K562 (cell line): ENCODE measurements around the gene DNAJC12. TPM values are rescaled to one million over a fixed set of nuclear protein-coding genes. Genes with fewer than 3 reads are reported as not detected.

Source experiments
- ATAC-seq: fragments of 200-7000 bp; cut with Tn5 transposase; 3 replicates; pipeline ENCODE4 v1.9.1; 2020; ENCODE audit warnings: moderate library complexity
- BruUV-seq: library from RNA; stranded (reverse); fragments of 400-500 nt; replicated peaks from 2 replicates; lab custom pipeline; 2021; lab: Mats Ljungman, UMichigan
- CTCF ChIA-PET: fragments of 300-600 bp; formaldehyde crosslinking; extraction: SDS; loops from one replicate; lab custom pipeline; 2021; ENCODE audit warnings: low intra/inter-chr PET ratio; lab: Yijun Ruan, JAX
- POLR2A ChIA-PET: fragments of 300-600, 350-650 bp; sonication (Branson Sonifier 250); formaldehyde crosslinking; extraction: SDS; loops from one replicate; lab custom pipeline; 2021; ENCODE audit warnings: antibody characterized with exemption, inconsistent platforms; lab: Yijun Ruan, JAX
- DNase-seq, 4 experiments: peaks; one replicate each; pipeline versions ENCODE4 v3.0.0 to v3.0.0-alpha.2; 2011 to 2018; ENCODE audit warnings: low spot score in 3 of 4, mixed read lengths in 3 of 4; ENCODE audit errors: extremely low read depth in 1 of 4
- FAIRE-seq: peaks from 2 replicates; lab custom pipeline; 2011; peaks lifted over from hg19 to GRCh38; lab: Jason Lieb, UNC
- H2AFZ ChIP-seq: 2 replicates; pipeline ENCODE4 v1.6.0; 2011; ENCODE audit warnings: low read depth, low read length, control low read depth, inconsistent platforms
- H3K27ac ChIP-seq: fragments of 200-600 bp; 3 replicates; pipeline ENCODE4 v1.8.0; 2011; ENCODE audit warnings: low read depth, mild to moderate bottlenecking, control low read depth, inconsistent platforms, low read length, moderate library complexity, mixed read lengths; ENCODE audit errors: extremely low read depth
- H3K27me3 ChIP-seq, 2 experiments: fragments of 300-600 bp in 1 of 2; 2 replicates in 1 of 2; 3 replicates in 1 of 2; pipeline versions ENCODE4 v1.6.0 to v1.8.0; 2011; ENCODE audit warnings: inconsistent platforms in 2 of 2, low read length in 2 of 2, mild to moderate bottlenecking in 1 of 2, mixed read lengths in 1 of 2, moderate library complexity in 1 of 2; ENCODE audit not compliant: control insufficient read depth in 2 of 2, insufficient read depth in 2 of 2
- H3K36me3 ChIP-seq: fragments of 300-600 bp; 3 replicates; pipeline ENCODE4 v1.8.0; 2011; ENCODE audit warnings: mild to moderate bottlenecking, low read length, inconsistent platforms; ENCODE audit not compliant: control insufficient read depth, insufficient read depth
- H3K4me1 ChIP-seq, 2 experiments: fragments of 200-600 bp in 1 of 2; replicated peaks in 1 of 2; 2 replicates in 1 of 2; 3 replicates in 1 of 2; pipeline versions ENCODE4 v1.5.1 to v1.8.0; 2011; ENCODE audit warnings: inconsistent platforms in 2 of 2, low read length in 2 of 2, mild to moderate bottlenecking in 1 of 2, mixed read lengths in 1 of 2, moderate library complexity in 1 of 2; ENCODE audit not compliant: control insufficient read depth in 2 of 2, insufficient read depth in 2 of 2
- H3K4me2 ChIP-seq: 2 replicates; pipeline ENCODE4 v1.6.1; 2011; ENCODE audit warnings: low read length, control low read depth, inconsistent platforms, mixed read lengths; ENCODE audit not compliant: insufficient read depth
- H3K4me3 ChIP-seq: fragments of 200-600 bp; sonication (generic), shearing (Covaris generic); 2 replicates; pipeline ENCODE4 v1.5.1; 2016; ENCODE audit warnings: control low read depth, inconsistent platforms
- H3K79me2 ChIP-seq: fragments of 200-600 bp; 3 replicates; pipeline ENCODE4 v1.8.0; 2011; ENCODE audit warnings: low read length, inconsistent platforms; ENCODE audit not compliant: control insufficient read depth, insufficient read depth
- H3K9ac ChIP-seq, 2 experiments: 2 replicates each; pipeline versions ENCODE4 v1.6.0 to v1.6.1; 2011; ENCODE audit warnings: low read depth in 2 of 2, low read length in 2 of 2, control low read depth in 1 of 2, inconsistent platforms in 1 of 2, mild to moderate bottlenecking in 1 of 2, mixed read lengths in 1 of 2; ENCODE audit not compliant: insufficient read depth in 1 of 2
- H3K9me1 ChIP-seq: one replicate; pipeline ENCODE4 v1.6.0; 2011; ENCODE audit warnings: inconsistent platforms, mild to moderate bottlenecking, low read length, moderate library complexity; ENCODE audit not compliant: control insufficient read depth, insufficient read depth
- H3K9me3 ChIP-seq: replicated peaks from 2 replicates; pipeline ENCODE4 v1.5.1; 2011; ENCODE audit warnings: low read depth, low read length, inconsistent platforms; ENCODE audit not compliant: control insufficient read depth, insufficient read depth
- H4K20me1 ChIP-seq: replicated peaks from 2 replicates; pipeline ENCODE4 v1.6.1; 2011; ENCODE audit warnings: low read length, inconsistent platforms, mixed read lengths; ENCODE audit not compliant: control insufficient read depth, insufficient read depth
- CBX8 ChIP-seq: fragments of 200-600 bp; sonication (generic); IDR thresholded peaks from 2 replicates; pipeline ENCODE4 v1.6.1; 2012; ENCODE audit warnings: borderline replicate concordance, mixed run types, low read depth, mild to moderate bottlenecking, moderate library complexity, mixed read lengths, low read length, control low read depth, inconsistent platforms; ENCODE audit not compliant: poor library complexity, severe bottlenecking; ENCODE audit errors: extremely low read depth
- IRF9 ChIP-seq: fragments of 450-650 bp; IDR thresholded peaks from 2 replicates; pipeline ENCODE4 v1.6.1; 2016; ENCODE audit warnings: missing biosample characterization, missing genetic modification characterization
- NELFE ChIP-seq: IDR thresholded peaks from 2 replicates; pipeline ENCODE4 v1.6.1; 2011; ENCODE audit warnings: mild to moderate bottlenecking; ENCODE audit not compliant: insufficient read depth, insufficient read length
- POLR2AphosphoS2 ChIP-seq: IDR thresholded peaks from 2 replicates; pipeline ENCODE4 v1.6.1; 2012; ENCODE audit warnings: low read length, improper control_type of control experiment
- TEAD4 ChIP-seq, 2 experiments: sonication (generic) in 1 of 2; formaldehyde crosslinking in 1 of 2; IDR thresholded peaks; 2 replicates each; pipeline versions ENCODE4 v1.6.1 to v1.8.0; 2012 to 2022; ENCODE audit warnings: borderline replicate concordance in 1 of 2, inconsistent platforms in 1 of 2, low read length in 1 of 2, mild to moderate bottlenecking in 1 of 2, missing genetic modification reagents in 1 of 2
- ZEB2 ChIP-seq: fragments of 450-650 bp; IDR thresholded peaks from 2 replicates; pipeline ENCODE4 v1.6.1; 2016
- ZNF408 ChIP-seq: fragments of 250-450 bp; sonication (Bioruptor Pico); IDR thresholded peaks from 2 replicates; pipeline ENCODE4 v1.4.0; 2020; ENCODE audit warnings: low read depth, mild to moderate bottlenecking, moderate library complexity
- WGBS: fragments of 100-300 bp; shearing (Covaris generic); methylation state at CpG from one replicate; pipeline ENCODE4 v1.1.6; 2016; ENCODE audit warnings: low coverage, mixed read lengths; ENCODE audit not compliant: insufficient coverage; ENCODE audit errors: missing lambda C conversion rate; 5-methylcytosine and 5-hydroxymethylcytosine counted together
- in situ Hi-C: fragments of 300-500 bp; cut with MboI; formaldehyde crosslinking; loops from 4 replicates; pipeline ENCODE4 v1.15.0; 2018; ENCODE audit warnings: inconsistent platforms, mixed read lengths
- intact Hi-C: fragments of 100-400 bp; cut with micrococcal nuclease; formaldehyde crosslinking; loops from 2 replicates; pipeline ENCODE4 v1.14.2; 2022
- polyA plus RNA-seq, 8 experiments: library from polyadenylated mRNA; depleted of rRNA in 4 of 8; stranded (reverse) in 5 of 8; unstranded in 3 of 8; fragments of >200 nt; fragmentation: Nextera tagmentation in 2 of 8; fragmentation: Illumina TruSeq in 1 of 8; extraction: Ambion mirVana in 2 of 8; extraction: Trizol in 1 of 8; gene quantifications; 2 replicates each; pipeline versions ENCODE4 v1.2.1 to v1.2.3, GENCODE V29; 2011 to 2014; ENCODE audit warnings: inconsistent platforms in 1 of 8, missing spikeins in 1 of 8
- total RNA-seq, 7 experiments: library from RNA; depleted of rRNA in 6 of 7; stranded (reverse); fragments of >200 nt in 6 of 7; fragmentation: Illumina TruSeq in 2 of 7; extraction: Trizol in 2 of 7; gene quantifications; 2 replicates each; pipeline versions ENCODE4 v1.2.1 to v1.2.3, GENCODE V29; 2011 to 2021; ENCODE audit warnings: low replicate concordance in 1 of 7
- TF ChIP-seq, protein P1 (sequence below): fragments of 450-650 bp; IDR thresholded peaks from 2 replicates; pipeline ENCODE4 v1.6.1; 2016; ENCODE audit warnings: borderline replicate concordance
- TF ChIP-seq, protein P2 (sequence below): fragments of 250-450 bp; sonication (Bioruptor Pico); IDR thresholded peaks from 2 replicates; pipeline ENCODE4 v1.9.0; 2021; ENCODE audit warnings: mild to moderate bottlenecking
- TF ChIP-seq, protein P3 (sequence below): fragments of 450-650 bp; formaldehyde crosslinking; IDR thresholded peaks from 2 replicates; pipeline ENCODE4 v1.4.0; 2020; ENCODE audit warnings: mild to moderate bottlenecking
- TF ChIP-seq, protein P4 (sequence below): fragments of 200-800 bp; sonication (Bioruptor generic); IDR thresholded peaks from 2 replicates; pipeline ENCODE4 v1.6.1; 2017; ENCODE audit warnings: missing genetic modification characterization, missing compliant biosample characterization

Gene DNAJC12
- total and polyA plus RNA-seq, 9 of the 15 experiments (the other 6 are each of a cell fraction or from before 2014, with no cell fraction given): 7.4 to 95.9 (median 68.5) TPM

DNA sequence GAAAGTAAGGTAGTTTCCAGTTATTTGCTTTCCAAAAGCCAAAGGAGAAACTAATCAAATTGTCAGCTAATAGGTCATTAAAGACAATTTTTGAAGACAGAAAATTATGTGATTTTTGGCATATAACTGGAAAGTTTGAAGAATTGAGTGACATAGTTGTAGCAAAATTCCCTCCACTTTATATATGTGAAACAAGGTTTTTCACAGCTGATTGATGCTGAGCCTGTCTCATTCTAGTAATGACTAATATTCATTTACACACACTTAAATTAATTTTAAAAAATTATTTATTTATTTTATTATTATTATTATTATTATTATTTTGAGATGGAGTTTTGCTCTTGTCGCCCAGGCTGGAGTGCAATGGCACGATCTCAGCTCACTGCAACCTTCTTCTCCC, 30.1 kb upstream of the DNAJC12 start:
- H3K4me3 ChIP-seq: no peak overlapping the region
- intact Hi-C loops (loop anchor here (10.0 kb wide), 1 partner anchor 1027 kb away; no protein-coding TSS in a partner anchor), in situ Hi-C loops (no loop called here)
- ATAC-seq (no peak), FAIRE-seq (no peak), DNase-seq (no peak)
- H3K4me1 ChIP-seq: no peaks in the 10 kb centered on the region
- TF ChIP-seq NELFE (no peak), POLR2AphosphoS2 (no peak), ZNF408 (CRISPR knock-in tag) (no peak), ZEB2 (no peak), TEAD4 (IDR thresholded peaks at IDR 0.05; ENCODE audit: low read length) (no peak), TEAD4 (CRISPR knock-in tag; IDR thresholded peaks at IDR 0.05; ENCODE audit: borderline replicate concordance) (no peak), IRF9 (no peak), CBX8 (no peak)
- TF ChIP-seq, protein P1, sequence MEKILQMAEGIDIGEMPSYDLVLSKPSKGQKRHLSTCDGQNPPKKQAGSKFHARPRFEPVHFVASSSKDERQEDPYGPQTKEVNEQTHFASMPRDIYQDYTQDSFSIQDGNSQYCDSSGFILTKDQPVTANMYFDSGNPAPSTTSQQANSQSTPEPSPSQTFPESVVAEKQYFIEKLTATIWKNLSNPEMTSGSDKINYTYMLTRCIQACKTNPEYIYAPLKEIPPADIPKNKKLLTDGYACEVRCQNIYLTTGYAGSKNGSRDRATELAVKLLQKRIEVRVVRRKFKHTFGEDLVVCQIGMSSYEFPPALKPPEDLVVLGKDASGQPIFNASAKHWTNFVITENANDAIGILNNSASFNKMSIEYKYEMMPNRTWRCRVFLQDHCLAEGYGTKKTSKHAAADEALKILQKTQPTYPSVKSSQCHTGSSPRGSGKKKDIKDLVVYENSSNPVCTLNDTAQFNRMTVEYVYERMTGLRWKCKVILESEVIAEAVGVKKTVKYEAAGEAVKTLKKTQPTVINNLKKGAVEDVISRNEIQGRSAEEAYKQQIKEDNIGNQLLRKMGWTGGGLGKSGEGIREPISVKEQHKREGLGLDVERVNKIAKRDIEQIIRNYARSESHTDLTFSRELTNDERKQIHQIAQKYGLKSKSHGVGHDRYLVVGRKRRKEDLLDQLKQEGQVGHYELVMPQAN: no peak
- TF ChIP-seq, protein P2, sequence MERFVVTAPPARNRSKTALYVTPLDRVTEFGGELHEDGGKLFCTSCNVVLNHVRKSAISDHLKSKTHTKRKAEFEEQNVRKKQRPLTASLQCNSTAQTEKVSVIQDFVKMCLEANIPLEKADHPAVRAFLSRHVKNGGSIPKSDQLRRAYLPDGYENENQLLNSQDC (CRISPR knock-in tag): no peak
- TF ChIP-seq, protein P3, sequence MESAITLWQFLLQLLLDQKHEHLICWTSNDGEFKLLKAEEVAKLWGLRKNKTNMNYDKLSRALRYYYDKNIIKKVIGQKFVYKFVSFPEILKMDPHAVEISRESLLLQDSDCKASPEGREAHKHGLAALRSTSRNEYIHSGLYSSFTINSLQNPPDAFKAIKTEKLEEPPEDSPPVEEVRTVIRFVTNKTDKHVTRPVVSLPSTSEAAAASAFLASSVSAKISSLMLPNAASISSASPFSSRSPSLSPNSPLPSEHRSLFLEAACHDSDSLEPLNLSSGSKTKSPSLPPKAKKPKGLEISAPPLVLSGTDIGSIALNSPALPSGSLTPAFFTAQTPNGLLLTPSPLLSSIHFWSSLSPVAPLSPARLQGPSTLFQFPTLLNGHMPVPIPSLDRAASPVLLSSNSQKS (CRISPR knock-in tag): no peak
- TF ChIP-seq, protein P4, sequence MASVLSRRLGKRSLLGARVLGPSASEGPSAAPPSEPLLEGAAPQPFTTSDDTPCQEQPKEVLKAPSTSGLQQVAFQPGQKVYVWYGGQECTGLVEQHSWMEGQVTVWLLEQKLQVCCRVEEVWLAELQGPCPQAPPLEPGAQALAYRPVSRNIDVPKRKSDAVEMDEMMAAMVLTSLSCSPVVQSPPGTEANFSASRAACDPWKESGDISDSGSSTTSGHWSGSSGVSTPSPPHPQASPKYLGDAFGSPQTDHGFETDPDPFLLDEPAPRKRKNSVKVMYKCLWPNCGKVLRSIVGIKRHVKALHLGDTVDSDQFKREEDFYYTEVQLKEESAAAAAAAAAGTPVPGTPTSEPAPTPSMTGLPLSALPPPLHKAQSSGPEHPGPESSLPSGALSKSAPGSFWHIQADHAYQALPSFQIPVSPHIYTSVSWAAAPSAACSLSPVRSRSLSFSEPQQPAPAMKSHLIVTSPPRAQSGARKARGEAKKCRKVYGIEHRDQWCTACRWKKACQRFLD (CRISPR knock-in tag): no peak
- 62% methylated on average over 2 of the region's 2 CpGs for WGBS
- no peak overlapping the region for H2AFZ ChIP-seq
- no peaks in the 10 kb centered on the region for H4K20me1 ChIP-seq
- H3K27me3 ChIP-seq: no peaks in the 10 kb centered on the region
- H3K27ac ChIP-seq: no peak overlapping the region
- H3K36me3 ChIP-seq: no peaks in the 10 kb centered on the region
- H3K79me2 ChIP-seq: no peaks in the 10 kb centered on the region
- no peak overlapping the region for H3K4me2 ChIP-seq
- POLR2A ChIA-PET: interaction anchor here (0.6 to 1.6 kb wide), 2 partner anchors 10 to 453 kb away, joined by 3 to 6 read pairs; no protein-coding TSS in a partner anchor
- no peak overlapping the region for H3K9ac ChIP-seq
- no peaks in the 10 kb centered on the region for H3K9me1 ChIP-seq
- no TSS peak for BruUV-seq
- CTCF ChIA-PET: no interaction called here
- no peaks in the 10 kb centered on the region for H3K9me3 ChIP-seq
